DND-41 (cell line): ENCODE results near the gene ARVCF.
A peak's percentile ranks its signal among the peaks of the same experiment; 100 is the strongest.

Experiments
- ATAC-seq: fragments of 200-7000 bp; cut with Tn5 transposase; 3 replicates; pipeline ENCODE4 v1.9.1; 2021; ENCODE audit warnings: low read depth; ENCODE audit not compliant: insufficient read depth
- DNase-seq: peaks from one replicate; pipeline ENCODE4 v3.0.0-alpha.2; 2020
- H2AFZ ChIP-seq: 2 replicates; pipeline ENCODE4 v1.6.0; 2012; ENCODE audit warnings: low read depth, low read length
- H3K27ac ChIP-seq: 2 replicates; pipeline ENCODE4 v1.5.1; 2012; ENCODE audit warnings: low read length, inconsistent platforms
- H3K27me3 ChIP-seq: fragments of 200-600 bp; sonication (generic); 2 replicates; pipeline ENCODE4 v1.6.0; 2012; ENCODE audit warnings: low read length, mild to moderate bottlenecking, inconsistent platforms; ENCODE audit not compliant: insufficient read depth, poor library complexity
- H3K36me3 ChIP-seq: 2 replicates; pipeline ENCODE4 v1.5.1; 2012; ENCODE audit warnings: low read length, inconsistent platforms; ENCODE audit not compliant: insufficient read depth
- H3K4me1 ChIP-seq: 2 replicates; pipeline ENCODE4 v1.5.1; 2012; ENCODE audit warnings: mild to moderate bottlenecking, low read length; ENCODE audit not compliant: insufficient read depth
- H3K4me2 ChIP-seq: 2 replicates; pipeline ENCODE4 v1.6.0; 2012; ENCODE audit warnings: mild to moderate bottlenecking, moderate library complexity, low read length, inconsistent platforms; ENCODE audit not compliant: insufficient read depth
- H3K4me3 ChIP-seq, 2 experiments: fragments of 200-600 bp in 1 of 2; shearing (Covaris generic) in 1 of 2; 2 replicates each; pipeline ENCODE4 v1.5.1; 2012 to 2016; ENCODE audit warnings: inconsistent platforms in 2 of 2, low read length in 2 of 2, mild to moderate bottlenecking in 2 of 2, low read depth in 1 of 2, moderate library complexity in 1 of 2
- H3K79me2 ChIP-seq: 2 replicates; pipeline ENCODE4 v1.6.0; 2012; ENCODE audit warnings: low read length, inconsistent platforms; ENCODE audit not compliant: insufficient read depth
- H3K9ac ChIP-seq: 2 replicates; pipeline ENCODE4 v1.6.0; 2012; ENCODE audit warnings: low read depth, mild to moderate bottlenecking, inconsistent platforms, low read length, moderate library complexity
- H3K9me3 ChIP-seq: 2 replicates; pipeline ENCODE4 v1.5.1; 2012; ENCODE audit warnings: low read length, moderate library complexity, mild to moderate bottlenecking, inconsistent platforms; ENCODE audit not compliant: insufficient read depth, severe bottlenecking
- H4K20me1 ChIP-seq: 2 replicates; pipeline ENCODE4 v1.6.0; 2012; ENCODE audit warnings: low read length; ENCODE audit not compliant: insufficient read depth
- CTCF ChIP-seq: IDR thresholded peaks from 2 replicates; pipeline ENCODE4 v1.5.1; 2012; ENCODE audit warnings: borderline replicate concordance, low read length, moderate library complexity, mild to moderate bottlenecking; ENCODE audit not compliant: poor library complexity, severe bottlenecking; ENCODE audit errors: extremely low read depth
- EZH2 ChIP-seq: IDR thresholded peaks from 3 replicates; pipeline ENCODE4 v1.6.1; 2012; ENCODE audit warnings: borderline replicate concordance, low read depth, mild to moderate bottlenecking, moderate library complexity, low read length, inconsistent platforms; ENCODE audit not compliant: severe bottlenecking

ARVCF gene

GRCh38 chr22:19976671-19977070, 40.0 kb downstream of the ARVCF start:
- no peaks in the 10 kb centered on the region for H3K27me3 ChIP-seq
- no peaks in the 10 kb centered on the region for H3K36me3 ChIP-seq
- TF ChIP-seq CTCF (no peak), EZH2 (no peak)
- H4K20me1 ChIP-seq = peaks cover 4% of the 10 kb centered on the region; the same call in 1 of the 2 replicates
- H3K4me2 ChIP-seq = no peak overlapping the region
- peaks cover 10% of the 10 kb centered on the region for H3K4me1 ChIP-seq
- H3K4me3 ChIP-seq = no peak overlapping the region
- no peak overlapping the region for H3K27ac ChIP-seq
- DNase-seq = no peak
- H3K79me2 ChIP-seq = no peaks in the 10 kb centered on the region
- no peak overlapping the region for H3K9ac ChIP-seq
- no peak for ATAC-seq
- H2AFZ ChIP-seq = no peak overlapping the region
- H3K9me3 ChIP-seq = no peaks in the 10 kb centered on the region

GRCh38 chr22:19975707-19976035, 41.0 kb downstream of the ARVCF start:
- Histone ChIP-seq H3K36me3 (peaks cover 5% of the 10 kb centered on the region; the same call in 1 of the 2 replicates), H3K79me2 (no peaks in the 10 kb centered on the region), H3K27ac (no peak overlapping the region), H2AFZ (no peak overlapping the region), H3K4me3 (no peak overlapping the region), H4K20me1 (peaks cover 10% of the 10 kb centered on the region), H3K27me3 (no peaks in the 10 kb centered on the region), H3K4me2 (no peak overlapping the region), H3K4me1 (peaks cover 10% of the 10 kb centered on the region), H3K9ac (no peak overlapping the region), H3K9me3 (no peaks in the 10 kb centered on the region)
- DNase-seq (no peak), ATAC-seq (no peak)
- TF ChIP-seq EZH2 = no peak
- TF ChIP-seq CTCF = no peak

GRCh38 chr22:19974935-19975706, 41.5 kb downstream of the ARVCF start:
- H3K27ac ChIP-seq = peak overlapping the region; percentile 7; the same call in 1 of the 2 replicates
- H4K20me1 ChIP-seq = peaks cover 11% of the 10 kb centered on the region
- no peak overlapping the region for H3K4me3 ChIP-seq
- no peak overlapping the region for H3K9ac ChIP-seq
- no peak for TF ChIP-seq EZH2
- no peaks in the 10 kb centered on the region for H3K27me3 ChIP-seq
- DNase-seq (no peak), ATAC-seq (no peak)
- H2AFZ ChIP-seq = no peak overlapping the region; the same call in 1 of the 2 replicates
- no peak overlapping the region for H3K4me2 ChIP-seq
- H3K79me2 ChIP-seq = no peaks in the 10 kb centered on the region
- peaks cover 10% of the 10 kb centered on the region for H3K4me1 ChIP-seq
- H3K36me3 ChIP-seq = peaks cover 7% of the 10 kb centered on the region; the same call in 1 of the 2 replicates
- no peaks in the 10 kb centered on the region for H3K9me3 ChIP-seq

- no peak overlapping the region for H3K4me2 ChIP-seq
- H4K20me1 ChIP-seq = peaks cover 11% of the 10 kb centered on the region
- no peak for TF ChIP-seq EZH2
- no peak for TF ChIP-seq CTCF
- H3K9ac ChIP-seq = no peak overlapping the region
- H3K4me1 ChIP-seq = peaks cover 10% of the 10 kb centered on the region
- H2AFZ ChIP-seq = no peak overlapping the region
- ATAC-seq = peak; percentile 85
- no peaks in the 10 kb centered on the region for H3K9me3 ChIP-seq
- H3K79me2 ChIP-seq = no peaks in the 10 kb centered on the region
- H3K27me3 ChIP-seq = no peaks in the 10 kb centered on the region
- peak; percentile 87 for DNase-seq
- H3K36me3 ChIP-seq = peaks cover 13% of the 10 kb centered on the region
- 0 out of 2 replicates have a peak overlapping the region, but pooled peaks have one; percentile 7 for H3K27ac ChIP-seq
- no peak overlapping the region for H3K4me3 ChIP-seq
Measured at GRCh38 chr22:19974268-19974861, 42.3 kb downstream of the ARVCF start.
